Measurements from ENCODE around the gene HOMER2.

GRCh38 chr15:82838096-82838735, 114.3 kb downstream of the HOMER2 start:
- no peak for TF ChIP-seq CTCF (conservative IDR thresholded peaks at IDR 0.05; ENCODE audit: low read depth, low read length)
- no peak for TF ChIP-seq RAD21 (IDR thresholded peaks at IDR 0.05; ENCODE audit: low read length)
- no peak for TF ChIP-seq MXI1 (IDR thresholded peaks at IDR 0.05; ENCODE audit: borderline replicate concordance, low read depth, low read length)
- TF ChIP-seq POLR2A (IDR thresholded peaks at IDR 0.05; ENCODE audit: low read depth, low read length), result no peak
- TF ChIP-seq SMC3 (IDR thresholded peaks at IDR 0.05; ENCODE audit: low read depth, low read length), result no peak
